Activated T-cell treated with anti-CD3 and anti-CD28 coated beads for 24 hours (primary cell): Measurements from ENCODE around the gene HELQ.

Experiments
- DNase-seq: peaks from one replicate; pipeline ENCODE4 v3.0.0-alpha.2; 2020; ENCODE audit warnings: low read depth

Gene HELQ

GRCh38 chr4:83372931-83373330 is 82.7 kb downstream of the HELQ start:
- DNase-seq, result no peak

- no peak for DNase-seq
These were observed 83.7 kb downstream of the HELQ start for GRCh38 chr4:83371936-83372335.

GRCh38 chr4:83371235-83371634 is 84.4 kb downstream of the HELQ start:
- no peak for DNase-seq

- no peak for DNase-seq
These were observed 85.0 kb downstream of the HELQ start for GRCh38 chr4:83370640-83370906.

- no peak for DNase-seq
These were observed 85.6 kb downstream of the HELQ start for GRCh38 chr4:83369831-83370639.

GRCh38 chr4:83364312-83364711 is 91.3 kb downstream of the HELQ start:
- no peak for DNase-seq

GRCh38 chr4:83362492-83363329 is 92.9 kb downstream of the HELQ start:
- no peak for DNase-seq

- DNase-seq, result no peak
These were observed 94.1 kb downstream of the HELQ start for GRCh38 chr4:83361416-83362103.

- DNase-seq, result no peak
These were observed 95.6 kb downstream of the HELQ start for GRCh38 chr4:83360018-83360417.

GRCh38 chr4:83358410-83358809 is 97.2 kb downstream of the HELQ start:
- no peak for DNase-seq
